Esophagus squamous epithelium (tissue), 5 donors: ENCODE data around the gene NRXN2. TPM values are rescaled to one million over a fixed set of nuclear protein-coding genes. Genes with fewer than 3 reads are reported as not detected.
A peak's percentile ranks its signal among the peaks of the same experiment; 100 is the strongest.

Experiments
- DNase-seq: peaks from one replicate; lab custom pipeline; 2025; lab: John Stamatoyannopoulos, UW
- H3K27ac ChIP-seq, 4 donors: fragments of 200-600 bp; sonication (generic); one replicate each; pipeline ENCODE4 v1.5.1; 2016 to 2019; ENCODE audit warnings: mild to moderate bottlenecking in 1 of 4
- H3K27me3 ChIP-seq, 4 donors: fragments of 200-600 bp; sonication (generic); 1 replicate in 3 of 4; 2 replicates in 1 of 4; pipeline versions ENCODE4 v1.5.1 to v1.6.0; 2017 to 2021; ENCODE audit warnings: antibody characterized with exemption in 1 of 4
- H3K36me3 ChIP-seq, 3 donors: fragments of 200-600 bp; sonication (generic); one replicate each; pipeline ENCODE4 v1.5.1; 2016 to 2019
- H3K4me1 ChIP-seq, 3 donors: fragments of 200-600 bp; sonication (generic); one replicate each; pipeline ENCODE4 v1.5.1; 2017 to 2019
- H3K4me3 ChIP-seq, 4 donors: fragments of 200-600 bp; sonication (generic); 1 replicate in 3 of 4; 2 replicates in 1 of 4; pipeline ENCODE4 v1.5.1; 2016 to 2019; ENCODE audit warnings: mild to moderate bottlenecking in 2 of 4, moderate library complexity in 1 of 4
- H3K9me3 ChIP-seq, 3 donors: fragments of 200-600 bp; sonication (generic); one replicate each; pipeline ENCODE4 v1.5.1; 2016 to 2019
- POLR2A ChIP-seq, 4 donors: fragments of 450-650 bp; IDR thresholded peaks; one replicate each; pipeline ENCODE4 v1.6.1; 2017; ENCODE audit warnings: antibody characterized with exemption in 4 of 4, mild to moderate bottlenecking in 4 of 4, moderate library complexity in 3 of 4
- WGBS, 2 donors: methylation state at CpG; one replicate each; pipeline ENCODE4 v1.1.5; 2018; 5-methylcytosine and 5-hydroxymethylcytosine counted together
- intact Hi-C: fragments of 100-400 bp; cut with DNase I; formaldehyde crosslinking; loops from one replicate; pipeline ENCODE4 v1.15.0; 2022
- total RNA-seq, 4 donors: library from RNA; depleted of rRNA; stranded (reverse); fragments of >200 nt; gene quantifications; one replicate each; pipeline ENCODE4 v1.1.0, GENCODE V29; 2016
- TF ChIP-seq, protein P1 (sequence below), 6 experiments: fragments of 450-650 bp in 4 of 6; fragments of 200-600 bp in 2 of 6; sonication (generic) in 2 of 6; IDR thresholded peaks; one replicate each; pipeline ENCODE4 v1.5.1; 2016 to 2019; ENCODE audit warnings: antibody characterized with exemption in 6 of 6, mild to moderate bottlenecking in 4 of 6, moderate library complexity in 4 of 6
- donor health status: DM: yes; HTN: yes; CAD: no.

NRXN2 gene
- total RNA-seq, 4 donors from 2014 or later = 0.38 TPM; not detected in 3

GRCh38 chr11:64656862-64657261 lies 66.1 kb downstream of the NRXN2 start:
- Histone ChIP-seq H3K9me3 (no peaks in the 10 kb centered on the region), H3K27ac (no peak overlapping the region), H3K27me3 (peaks cover 0 to 26% (median 0%) of the 10 kb centered on the region in 4 donors), H3K4me3 (no peak overlapping the region), H3K36me3 (no peaks in the 10 kb centered on the region), H3K4me1 (peaks cover 0 to 25% (median 4%) of the 10 kb centered on the region in 3 donors)
- no peak for TF ChIP-seq POLR2A (IDR thresholded peaks at IDR 0.05)
- TF ChIP-seq, protein P1, sequence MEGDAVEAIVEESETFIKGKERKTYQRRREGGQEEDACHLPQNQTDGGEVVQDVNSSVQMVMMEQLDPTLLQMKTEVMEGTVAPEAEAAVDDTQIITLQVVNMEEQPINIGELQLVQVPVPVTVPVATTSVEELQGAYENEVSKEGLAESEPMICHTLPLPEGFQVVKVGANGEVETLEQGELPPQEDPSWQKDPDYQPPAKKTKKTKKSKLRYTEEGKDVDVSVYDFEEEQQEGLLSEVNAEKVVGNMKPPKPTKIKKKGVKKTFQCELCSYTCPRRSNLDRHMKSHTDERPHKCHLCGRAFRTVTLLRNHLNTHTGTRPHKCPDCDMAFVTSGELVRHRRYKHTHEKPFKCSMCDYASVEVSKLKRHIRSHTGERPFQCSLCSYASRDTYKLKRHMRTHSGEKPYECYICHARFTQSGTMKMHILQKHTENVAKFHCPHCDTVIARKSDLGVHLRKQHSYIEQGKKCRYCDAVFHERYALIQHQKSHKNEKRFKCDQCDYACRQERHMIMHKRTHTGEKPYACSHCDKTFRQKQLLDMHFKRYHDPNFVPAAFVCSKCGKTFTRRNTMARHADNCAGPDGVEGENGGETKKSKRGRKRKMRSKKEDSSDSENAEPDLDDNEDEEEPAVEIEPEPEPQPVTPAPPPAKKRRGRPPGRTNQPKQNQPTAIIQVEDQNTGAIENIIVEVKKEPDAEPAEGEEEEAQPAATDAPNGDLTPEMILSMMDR (IDR thresholded peaks at IDR 0.05) = no peak
- 83 to 95% methylated on average over 1 to 6 of the region's 6 CpGs for WGBS, 2 donors
- DNase-seq = no peak
- intact Hi-C loops = loop anchor here (10.0 kb wide), 1 partner anchor 272 kb away; no protein-coding TSS in a partner anchor

DNA sequence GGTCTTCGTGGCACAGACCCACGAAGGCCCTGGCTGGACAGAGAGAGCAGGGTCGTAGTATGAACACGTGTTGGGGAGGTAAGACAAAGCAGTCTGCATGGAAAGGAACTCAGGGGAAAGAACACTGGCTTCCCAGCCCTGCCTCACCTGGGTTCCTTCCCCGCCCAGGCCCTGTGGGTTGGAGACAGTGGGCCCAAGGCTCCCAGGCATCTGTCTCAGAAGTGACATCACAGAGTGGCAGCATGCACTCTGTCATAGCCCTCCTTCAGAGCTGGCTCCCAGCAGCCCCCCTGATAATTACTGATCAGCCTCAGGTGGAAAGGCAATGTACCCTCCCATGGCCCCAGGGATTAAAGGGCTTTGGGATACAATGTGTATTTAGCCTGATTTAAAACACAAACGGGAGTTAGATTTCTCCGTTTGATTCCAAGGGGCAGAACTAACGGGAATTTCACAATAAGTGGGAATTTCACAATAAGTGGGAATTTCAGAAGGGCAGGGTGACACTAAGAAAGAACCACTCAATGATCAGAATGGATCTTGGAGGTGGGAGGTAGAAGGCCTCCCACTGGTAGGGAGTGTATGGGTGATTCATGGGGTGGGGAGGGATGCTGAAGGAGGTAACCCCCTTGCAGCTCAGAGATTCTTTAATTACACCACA lies 66.9 kb downstream of the NRXN2 start:
- Histone ChIP-seq H3K27me3 (peaks cover 0 to 23% (median 0%) of the 10 kb centered on the region in 4 donors), H3K27ac (peak overlapping the region in 1 of 4 donors; percentile 10), H3K36me3 (no peaks in the 10 kb centered on the region), H3K4me1 (peaks cover 0 to 22% (median 4%) of the 10 kb centered on the region in 3 donors), H3K9me3 (no peaks in the 10 kb centered on the region), H3K4me3 (no peak overlapping the region)
- intact Hi-C loops = loop anchor here (10.0 kb wide), 1 partner anchor 271 kb away; no protein-coding TSS in a partner anchor
- DNase-seq = no peak
- 60 to 70% methylated on average over 7 to 8 of the region's 8 CpGs for WGBS, 2 donors
- TF ChIP-seq POLR2A (IDR thresholded peaks at IDR 0.05) = no peak

- 66 to 67% methylated on average over 9 to 10 of the region's 13 CpGs for whole genome bisulfite sequencing, 2 donors
- DNase-seq = no peak
- peak overlapping the region in 1 of 4 donors; percentile 21 for H3K27ac ChIP-seq
These were observed 67.9 kb downstream of the NRXN2 start for GRCh38 chr11:64654958-64655541.

DNA sequence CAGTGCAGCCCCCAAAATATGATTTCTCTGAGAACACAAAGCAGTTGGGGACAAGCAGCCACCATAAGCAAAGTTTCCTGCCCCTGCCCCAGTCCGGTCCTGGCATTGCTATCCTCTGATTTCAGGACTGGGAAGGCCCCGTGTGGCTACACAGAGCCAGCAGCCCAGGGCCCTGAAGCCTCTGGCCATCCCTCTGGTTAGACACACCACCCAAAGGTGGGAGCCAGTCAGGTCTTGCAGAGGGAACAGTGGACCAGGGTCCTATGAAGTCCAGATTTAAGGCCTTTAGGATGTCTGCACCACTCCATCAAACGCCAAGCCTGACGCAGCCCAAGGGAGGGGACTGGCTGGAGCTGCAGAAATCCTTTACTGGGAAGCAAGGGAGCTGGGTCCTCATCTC lies 68.6 kb downstream of the NRXN2 start:
- peaks cover 0 to 12% (median 1%) of the 10 kb centered on the region in 3 donors for H3K4me1 ChIP-seq
- peak overlapping the region in 1 of 4 donors; percentile 21 for H3K27ac ChIP-seq
- no peaks in the 10 kb centered on the region for H3K36me3 ChIP-seq
- no peak overlapping the region for H3K4me3 ChIP-seq
- H3K27me3 ChIP-seq = peaks cover 0 to 26% (median 0%) of the 10 kb centered on the region in 4 donors
- no CpG with 5 or more reads among the region's 4 CpGs for WGBS, 2 donors
- H3K9me3 ChIP-seq = no peaks in the 10 kb centered on the region
- TF ChIP-seq, protein P1 (IDR thresholded peaks at IDR 0.05) = no peak
- no peak for TF ChIP-seq POLR2A (IDR thresholded peaks at IDR 0.05)
- intact Hi-C loops = loop anchor here (10.0 kb wide), 1 partner anchor 270 kb away; no protein-coding TSS in a partner anchor
- DNase-seq = no peak

More at GRCh38 chr11:64654958-64655541, 67.9 kb downstream of the NRXN2 start:
- Histone ChIP-seq H3K4me3 (no peak overlapping the region), H3K9me3 (no peaks in the 10 kb centered on the region), H3K27me3 (peaks cover 0 to 23% (median 0%) of the 10 kb centered on the region in 4 donors), H3K4me1 (peaks cover 0 to 17% (median 4%) of the 10 kb centered on the region in 3 donors), H3K36me3 (no peaks in the 10 kb centered on the region)
- no peak for TF ChIP-seq POLR2A (IDR thresholded peaks at IDR 0.05)
- TF ChIP-seq, protein P1 (IDR thresholded peaks at IDR 0.05) = no peak
- intact Hi-C loops = loop anchor here (10.0 kb wide), 1 partner anchor 270 kb away; no protein-coding TSS in a partner anchor

- Histone ChIP-seq H3K27ac (no peak overlapping the region), H3K4me3 (no peak overlapping the region), H3K27me3 (peaks cover 0 to 32% (median 0%) of the 10 kb centered on the region in 4 donors), H3K4me1 (peaks cover 0 to 8% (median 0%) of the 10 kb centered on the region in 3 donors), H3K9me3 (no peaks in the 10 kb centered on the region), H3K36me3 (no peaks in the 10 kb centered on the region)
- TF ChIP-seq, protein P1 (IDR thresholded peaks at IDR 0.05) = peak in 1 of 6 experiments; percentile 9
- TF ChIP-seq POLR2A (IDR thresholded peaks at IDR 0.05) = no peak
- intact Hi-C loops = loop anchor here (10.0 kb wide), 1 partner anchor 269 kb away; no protein-coding TSS in a partner anchor
- WGBS, 2 donors = 42 to 63% methylated on average over 8 to 9 of the region's 13 CpGs
- no peak for DNase-seq
These were observed 69.5 kb downstream of the NRXN2 start for GRCh38 chr11:64653388-64653973.
